Smooth muscle cell of bladder (primary cell): ENCODE results near the gene KIF1A. TPM values are rescaled to one million over a fixed set of nuclear protein-coding genes. Genes with fewer than 3 reads are reported as not detected.

Experiments used
- total RNA-seq: library from RNA; depleted of rRNA; stranded (reverse); fragments of >200 nt; gene quantifications from 2 replicates; pipeline ENCODE4 v1.2.3, GENCODE V29; 2014

The KIF1A gene, protein sequence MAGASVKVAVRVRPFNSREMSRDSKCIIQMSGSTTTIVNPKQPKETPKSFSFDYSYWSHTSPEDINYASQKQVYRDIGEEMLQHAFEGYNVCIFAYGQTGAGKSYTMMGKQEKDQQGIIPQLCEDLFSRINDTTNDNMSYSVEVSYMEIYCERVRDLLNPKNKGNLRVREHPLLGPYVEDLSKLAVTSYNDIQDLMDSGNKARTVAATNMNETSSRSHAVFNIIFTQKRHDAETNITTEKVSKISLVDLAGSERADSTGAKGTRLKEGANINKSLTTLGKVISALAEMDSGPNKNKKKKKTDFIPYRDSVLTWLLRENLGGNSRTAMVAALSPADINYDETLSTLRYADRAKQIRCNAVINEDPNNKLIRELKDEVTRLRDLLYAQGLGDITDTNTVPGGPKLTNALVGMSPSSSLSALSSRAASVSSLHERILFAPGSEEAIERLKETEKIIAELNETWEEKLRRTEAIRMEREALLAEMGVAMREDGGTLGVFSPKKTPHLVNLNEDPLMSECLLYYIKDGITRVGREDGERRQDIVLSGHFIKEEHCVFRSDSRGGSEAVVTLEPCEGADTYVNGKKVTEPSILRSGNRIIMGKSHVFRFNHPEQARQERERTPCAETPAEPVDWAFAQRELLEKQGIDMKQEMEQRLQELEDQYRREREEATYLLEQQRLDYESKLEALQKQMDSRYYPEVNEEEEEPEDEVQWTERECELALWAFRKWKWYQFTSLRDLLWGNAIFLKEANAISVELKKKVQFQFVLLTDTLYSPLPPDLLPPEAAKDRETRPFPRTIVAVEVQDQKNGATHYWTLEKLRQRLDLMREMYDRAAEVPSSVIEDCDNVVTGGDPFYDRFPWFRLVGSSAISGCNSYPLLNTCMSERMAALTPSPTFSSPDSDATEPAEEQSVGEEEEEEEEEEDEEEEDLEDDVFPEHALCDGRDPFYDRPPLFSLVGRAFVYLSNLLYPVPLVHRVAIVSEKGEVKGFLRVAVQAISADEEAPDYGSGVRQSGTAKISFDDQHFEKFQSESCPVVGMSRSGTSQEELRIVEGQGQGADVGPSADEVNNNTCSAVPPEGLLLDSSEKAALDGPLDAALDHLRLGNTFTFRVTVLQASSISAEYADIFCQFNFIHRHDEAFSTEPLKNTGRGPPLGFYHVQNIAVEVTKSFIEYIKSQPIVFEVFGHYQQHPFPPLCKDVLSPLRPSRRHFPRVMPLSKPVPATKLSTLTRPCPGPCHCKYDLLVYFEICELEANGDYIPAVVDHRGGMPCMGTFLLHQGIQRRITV (N-terminal part only)
- not detected in 2 replicates for total RNA-seq

DNA sequence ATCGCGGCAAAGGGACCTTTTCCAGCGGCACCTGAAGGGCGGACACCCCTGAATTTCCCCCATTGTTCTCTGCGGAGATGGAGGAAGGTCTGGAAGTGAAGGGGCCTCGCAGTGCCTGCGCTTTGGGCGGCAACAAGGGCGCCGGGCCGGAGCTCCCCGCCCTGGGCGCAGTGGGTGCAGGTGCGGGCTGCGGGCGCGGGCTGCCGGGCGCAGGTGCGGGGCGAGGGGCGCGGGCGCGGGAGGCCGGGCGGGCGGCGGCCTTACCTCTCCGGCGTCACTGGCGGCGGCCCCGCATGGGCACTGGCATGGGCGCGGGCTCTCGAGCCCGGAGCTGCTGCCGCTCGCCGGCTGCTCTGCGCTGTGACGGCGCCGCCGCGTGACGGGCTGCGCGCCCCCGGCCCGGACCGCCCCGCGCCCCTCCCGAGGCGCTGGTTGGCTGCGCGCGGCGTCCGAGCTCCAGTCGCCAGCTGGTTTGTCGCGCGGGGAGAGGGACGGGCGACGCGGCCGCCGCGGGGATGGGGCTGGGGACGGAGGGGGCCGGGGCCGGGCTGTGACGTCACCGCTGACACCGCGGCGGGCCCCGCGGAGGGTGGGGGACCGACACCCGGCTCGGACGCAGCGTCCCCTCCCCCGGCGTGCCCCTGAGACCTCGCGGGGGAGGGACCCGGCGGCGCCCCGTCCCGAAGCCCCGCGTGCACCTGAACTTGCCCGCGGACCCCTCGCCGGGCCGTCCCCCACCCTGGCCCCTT lies at the start of gene KIF1A:
Gene KIF1A, minus strand, starts transcription at position 362 of the 749 bp plus-strand sequence. CDS start 22,467 bp downstream, outside the sequence.

DNA sequence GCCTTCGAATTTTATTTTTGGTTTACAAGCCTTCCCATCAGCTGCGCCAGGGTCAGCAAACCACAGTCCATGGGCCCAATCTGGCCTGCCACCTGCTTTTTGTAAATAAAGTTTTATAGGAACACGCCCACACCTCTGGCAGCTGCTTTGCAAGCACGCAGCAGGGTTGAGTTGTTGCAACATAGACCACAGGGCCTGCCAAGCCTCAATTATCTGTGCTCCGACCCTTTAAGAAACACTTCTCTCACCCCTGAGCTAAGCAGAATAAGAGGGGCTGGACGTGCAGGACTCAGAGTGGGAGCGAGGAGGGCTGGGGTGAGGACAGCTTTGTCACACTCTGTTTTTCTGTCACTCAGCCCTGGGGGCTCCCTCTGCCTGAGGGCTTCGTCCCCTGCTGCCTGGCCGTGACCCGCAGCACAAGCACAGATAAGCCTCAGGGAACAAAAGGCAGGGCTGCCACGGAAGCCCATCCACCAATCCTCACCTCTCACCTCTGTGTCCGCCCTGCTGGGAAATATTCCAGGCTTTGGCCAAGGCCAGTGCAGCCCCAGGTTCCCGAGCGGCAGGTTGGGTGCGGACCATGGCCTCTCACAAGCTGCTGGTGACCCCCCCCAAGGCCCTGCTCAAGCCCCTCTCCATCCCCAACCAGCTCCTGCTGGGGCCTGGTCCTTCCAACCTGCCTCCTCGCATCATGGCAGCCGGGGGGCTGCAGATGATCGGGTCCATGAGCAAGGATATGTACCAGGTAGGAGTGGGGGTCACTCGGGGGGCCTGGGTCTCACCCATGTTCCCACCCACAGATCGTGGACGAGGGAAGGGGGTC lies 48.5 kb upstream of the KIF1A start, which contains the start of gene AGXT:
Gene AGXT, plus strand, starts transcription at position 539 of the 823 bp plus-strand sequence. Its CDS starts 42 bp downstream, at position 581.

DNA sequence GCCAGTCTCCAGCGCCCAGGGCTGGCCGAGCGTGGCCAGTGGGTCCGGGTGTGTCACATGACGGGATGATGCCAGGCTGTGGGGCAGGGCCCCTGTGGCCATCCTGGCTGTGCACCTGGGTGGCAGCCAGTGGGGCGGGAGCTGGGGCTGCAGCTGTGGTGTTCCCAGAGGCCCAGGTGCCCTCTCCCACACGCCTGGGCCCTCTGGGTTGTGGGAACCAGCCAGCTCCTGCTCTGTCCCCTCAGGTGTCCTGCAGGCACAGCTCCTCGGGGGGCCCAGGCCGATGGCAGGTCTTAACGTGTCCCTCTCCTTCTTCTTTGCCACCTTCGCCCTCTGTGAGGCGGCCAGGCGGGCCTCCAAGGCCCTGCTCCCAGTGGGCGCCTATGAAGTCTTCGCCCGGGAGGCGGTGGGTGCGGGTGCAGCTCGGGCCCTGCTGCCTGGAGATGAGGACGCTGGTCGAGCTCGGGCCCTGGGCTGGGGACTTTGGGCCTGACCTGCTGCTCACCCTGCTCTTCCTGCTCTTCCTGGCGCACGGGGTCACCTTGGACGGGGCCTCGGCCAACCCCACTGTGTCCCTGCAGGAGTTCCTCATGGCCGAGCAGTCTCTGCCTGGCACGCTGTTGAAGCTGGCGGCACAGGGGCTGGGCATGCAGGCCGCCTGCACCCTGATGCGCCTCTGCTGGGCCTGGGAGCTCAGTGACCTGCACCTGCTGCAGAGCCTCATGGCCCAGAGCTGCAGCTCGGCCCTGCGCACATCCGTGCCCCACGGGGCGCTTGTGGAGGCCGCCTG lies 128.2 kb downstream of the KIF1A start, which contains the start of gene AQP12A:
Gene AQP12A, plus strand, starts transcription at position 236 of the 790 bp plus-strand sequence. Its CDS starts 48 bp downstream, at position 284.

DNA sequence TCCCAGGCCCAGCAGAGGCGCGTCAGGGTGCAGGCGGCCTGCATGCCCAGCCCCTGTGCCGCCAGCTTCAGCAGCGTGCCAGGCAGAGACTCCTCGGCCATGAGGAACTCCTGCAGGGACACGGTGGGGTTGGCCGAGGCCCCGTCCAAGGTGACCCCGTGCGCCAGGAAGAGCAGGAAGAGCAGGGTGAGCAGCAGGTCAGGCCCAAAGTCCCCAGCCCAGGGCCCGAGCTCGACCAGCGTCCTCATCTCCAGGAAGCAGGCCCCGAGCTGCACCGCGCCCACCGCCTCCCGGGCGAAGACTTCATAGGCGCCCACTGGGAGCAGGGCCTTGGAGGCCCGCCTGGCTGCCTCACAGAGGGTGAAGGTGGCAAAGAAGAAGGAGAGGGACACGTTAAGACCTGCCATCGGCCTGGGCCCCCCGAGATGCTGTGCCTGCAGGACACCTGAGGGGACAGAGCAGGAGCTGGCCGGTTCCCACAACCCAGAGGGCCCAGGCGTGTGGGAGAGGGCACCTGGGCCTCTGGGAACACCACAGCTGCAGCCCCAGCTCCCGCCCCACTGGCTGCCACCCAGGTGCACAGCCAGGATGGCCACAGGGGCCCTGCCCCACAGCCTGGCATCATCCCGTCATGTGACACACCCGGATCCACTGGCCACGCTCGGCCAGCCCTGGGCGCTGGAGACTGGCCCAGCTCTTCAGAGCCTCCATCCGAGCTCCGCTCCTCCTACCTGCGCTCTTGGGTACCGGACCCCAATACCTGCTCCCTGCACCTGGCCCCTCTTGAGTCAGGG lies 137.4 kb downstream of the KIF1A start, which contains the start of gene AQP12B:
Gene AQP12B, minus strand, starts transcription at position 455 of the 794 bp plus-strand sequence. Its CDS starts 48 bp downstream, at position 407.

Other genes with a start within 250 kb of the KIF1A start
- 20.1 TPM in 2 replicates for gene CAPN10, start 233.5 kb downstream of the KIF1A start, total RNA-seq
- 0.28 and 0.74 TPM in 2 replicates for gene GPR35, start 194.7 kb downstream of the KIF1A start, total RNA-seq
- not detected in 2 replicates for gene AQP12B, start 137.3 kb downstream of the KIF1A start, total RNA-seq
- not detected in 2 replicates for gene AQP12A, start 128.4 kb downstream of the KIF1A start, total RNA-seq
- 0.14 TPM in 1 of 2 replicates, not detected in the other for gene AGXT, start 48.6 kb upstream of the KIF1A start, total RNA-seq
- gene MAB21L4, start 75.9 kb upstream of the KIF1A start, total RNA-seq: not detected in 2 replicates
- gene CROCC2, start 86.1 kb upstream of the KIF1A start, total RNA-seq: 0.09 and 0.14 TPM in 2 replicates
- 12.6 and 19.5 TPM in 2 replicates for gene SNED1, start 178.4 kb upstream of the KIF1A start, total RNA-seq